KMS-11 (cell line): ENCODE data around the gene NRG3.

Experiments
- H2AFZ ChIP-seq: fragments of 200-600 bp; sonication (generic); 2 replicates; pipeline ENCODE4 v1.6.1; 2016; ENCODE audit warnings: antibody characterized with exemption, mixed run types, low read depth
- H3K27ac ChIP-seq: fragments of 200-600 bp; sonication (generic); 2 replicates; pipeline ENCODE4 v1.6.1; 2016; ENCODE audit warnings: mild to moderate bottlenecking, mixed run types
- H3K27me3 ChIP-seq: fragments of 200-600 bp; sonication (generic); 2 replicates; pipeline ENCODE4 v1.6.1; 2017; ENCODE audit warnings: mild to moderate bottlenecking, low read depth, mixed run types, moderate library complexity; ENCODE audit not compliant: insufficient read depth
- H3K36me3 ChIP-seq: fragments of 200-600 bp; sonication (generic); 2 replicates; pipeline ENCODE4 v1.6.1; 2017; ENCODE audit warnings: mild to moderate bottlenecking, mixed run types; ENCODE audit not compliant: insufficient read depth
- H3K4me1 ChIP-seq: fragments of 200-600 bp; sonication (generic); 2 replicates; pipeline ENCODE4 v1.6.1; 2016; ENCODE audit warnings: mild to moderate bottlenecking, low read depth, mixed run types; ENCODE audit not compliant: poor library complexity, severe bottlenecking
- H3K4me2 ChIP-seq: fragments of 200-600 bp; sonication (generic); 2 replicates; pipeline ENCODE4 v1.7.0; 2016; ENCODE audit warnings: mild to moderate bottlenecking, mixed run types
- H3K4me3 ChIP-seq: fragments of 200-600 bp; sonication (generic); IDR thresholded peaks from 2 replicates; pipeline ENCODE4 v1.6.1; 2017; ENCODE audit warnings: low read depth, low read length, mixed read lengths; ENCODE audit not compliant: insufficient read depth
- H3K79me2 ChIP-seq: fragments of 200-600 bp; sonication (generic); 2 replicates; pipeline ENCODE4 v1.6.1; 2016; ENCODE audit warnings: low read depth, mixed run types; ENCODE audit not compliant: insufficient read depth
- H3K9ac ChIP-seq: fragments of 200-600 bp; sonication (generic); 2 replicates; pipeline ENCODE4 v1.6.1; 2016; ENCODE audit warnings: mild to moderate bottlenecking, mixed run types
- H4K20me1 ChIP-seq: fragments of 200-600 bp; sonication (generic); 2 replicates; pipeline ENCODE4 v1.6.1; 2016; ENCODE audit warnings: mild to moderate bottlenecking, mixed run types; ENCODE audit not compliant: insufficient read depth
- TF ChIP-seq, protein P1 (sequence below): fragments of 200-600 bp; sonication (generic); conservative IDR thresholded peaks from 2 replicates; pipeline ENCODE4 v1.6.1; 2017; ENCODE audit warnings: low read depth, mild to moderate bottlenecking, antibody characterized with exemption, low read length, moderate library complexity, mixed read lengths

NRG3 gene

DNA sequence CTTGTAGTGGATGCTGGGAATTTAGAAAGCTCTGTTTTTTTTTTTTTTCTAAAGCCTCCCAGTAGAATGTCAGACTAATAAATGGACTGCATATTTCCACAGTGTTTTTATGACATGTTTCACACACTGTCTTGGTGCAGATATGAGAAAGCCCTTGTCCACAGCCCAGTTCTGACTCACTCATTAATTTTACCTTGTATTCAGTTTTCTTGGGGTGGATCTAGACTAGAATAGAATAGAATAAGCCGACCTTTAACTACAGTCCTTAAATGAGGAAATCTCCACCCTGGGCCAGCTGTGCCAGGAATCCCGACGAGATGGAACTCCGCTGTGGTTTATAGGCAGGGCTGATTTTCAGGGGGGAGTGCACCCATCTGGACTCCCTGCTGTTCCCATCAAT, 274.7 kb downstream of the NRG3 start:
- Histone ChIP-seq H3K9ac (no peak overlapping the region), H2AFZ (no peak overlapping the region), H3K79me2 (no peaks in the 10 kb centered on the region), H3K27me3 (no peaks in the 10 kb centered on the region), H3K4me2 (no peak overlapping the region), H3K4me3 (no peak overlapping the region), H3K27ac (no peak overlapping the region), H3K4me1 (no peaks in the 10 kb centered on the region), H3K36me3 (no peaks in the 10 kb centered on the region), H4K20me1 (no peaks in the 10 kb centered on the region)
- TF ChIP-seq, protein P1, sequence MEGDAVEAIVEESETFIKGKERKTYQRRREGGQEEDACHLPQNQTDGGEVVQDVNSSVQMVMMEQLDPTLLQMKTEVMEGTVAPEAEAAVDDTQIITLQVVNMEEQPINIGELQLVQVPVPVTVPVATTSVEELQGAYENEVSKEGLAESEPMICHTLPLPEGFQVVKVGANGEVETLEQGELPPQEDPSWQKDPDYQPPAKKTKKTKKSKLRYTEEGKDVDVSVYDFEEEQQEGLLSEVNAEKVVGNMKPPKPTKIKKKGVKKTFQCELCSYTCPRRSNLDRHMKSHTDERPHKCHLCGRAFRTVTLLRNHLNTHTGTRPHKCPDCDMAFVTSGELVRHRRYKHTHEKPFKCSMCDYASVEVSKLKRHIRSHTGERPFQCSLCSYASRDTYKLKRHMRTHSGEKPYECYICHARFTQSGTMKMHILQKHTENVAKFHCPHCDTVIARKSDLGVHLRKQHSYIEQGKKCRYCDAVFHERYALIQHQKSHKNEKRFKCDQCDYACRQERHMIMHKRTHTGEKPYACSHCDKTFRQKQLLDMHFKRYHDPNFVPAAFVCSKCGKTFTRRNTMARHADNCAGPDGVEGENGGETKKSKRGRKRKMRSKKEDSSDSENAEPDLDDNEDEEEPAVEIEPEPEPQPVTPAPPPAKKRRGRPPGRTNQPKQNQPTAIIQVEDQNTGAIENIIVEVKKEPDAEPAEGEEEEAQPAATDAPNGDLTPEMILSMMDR: no peak

DNA sequence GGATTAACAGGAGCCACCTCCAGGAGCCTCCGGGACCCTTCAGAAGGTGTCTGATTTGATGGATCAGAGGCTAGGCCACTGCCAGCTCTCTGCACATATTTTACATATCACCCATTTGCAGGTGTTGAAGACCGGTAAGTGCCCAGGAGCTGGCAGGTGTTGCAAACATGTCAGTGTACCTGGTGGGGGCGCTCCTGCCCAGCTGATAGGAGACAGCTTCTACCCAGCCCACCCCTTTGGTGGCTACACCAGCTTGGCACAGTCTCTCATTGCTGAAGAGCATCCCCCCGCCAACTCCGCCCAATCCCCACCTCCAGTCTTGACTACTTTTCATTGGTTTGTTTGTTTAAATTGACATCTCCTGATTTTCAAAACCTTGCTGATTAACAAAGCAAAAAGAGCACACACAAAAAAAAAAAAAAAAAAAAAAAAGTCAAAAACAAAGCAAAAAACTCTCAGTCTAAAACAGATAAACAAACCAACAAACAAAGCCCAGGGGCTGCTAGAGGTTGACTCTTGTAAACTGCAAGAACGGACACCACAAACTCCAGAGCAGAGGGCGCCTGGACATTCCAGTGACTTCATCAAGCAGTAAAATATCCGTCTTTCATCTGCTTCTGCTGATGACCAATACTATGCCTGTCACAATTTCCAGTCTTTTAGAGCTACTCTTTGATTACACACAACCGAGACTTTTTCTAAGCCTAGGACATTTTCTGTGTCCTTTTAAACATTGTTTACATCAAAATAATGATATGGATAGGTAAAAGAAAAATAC, 275.3 kb downstream of the NRG3 start:
- TF ChIP-seq, protein P1: 0 out of 2 replicates have a peak, but pooled peaks have one; percentile 28
- Histone ChIP-seq H3K4me2 (no peak overlapping the region), H2AFZ (no peak overlapping the region), H3K27ac (no peak overlapping the region), H3K4me1 (no peaks in the 10 kb centered on the region), H3K9ac (no peak overlapping the region), H3K27me3 (no peaks in the 10 kb centered on the region), H3K4me3 (no peak overlapping the region), H3K79me2 (no peaks in the 10 kb centered on the region), H4K20me1 (no peaks in the 10 kb centered on the region), H3K36me3 (no peaks in the 10 kb centered on the region)

DNA sequence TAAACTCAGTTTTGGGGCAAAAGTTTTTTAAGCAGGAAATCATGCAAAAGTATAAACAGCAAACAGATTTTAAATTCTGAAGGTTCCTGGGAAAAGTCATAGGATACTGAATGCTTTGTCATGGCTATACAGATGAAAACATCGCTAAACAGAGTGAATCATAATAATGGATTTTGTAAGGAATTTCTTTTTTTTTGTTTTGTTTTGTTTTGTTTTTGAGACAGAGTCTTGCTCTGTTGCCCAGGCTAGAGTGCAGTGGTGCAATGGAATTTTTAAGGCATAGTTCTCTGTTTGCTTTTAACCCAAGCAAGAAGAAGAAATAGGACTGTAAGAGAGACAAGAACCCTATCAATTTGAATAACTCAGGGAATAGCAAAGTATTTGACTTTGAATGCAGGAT, 285.3 kb downstream of the NRG3 start:
- no peak overlapping the region for H2AFZ ChIP-seq
- no peaks in the 10 kb centered on the region for H3K27me3 ChIP-seq
- H3K4me1 ChIP-seq: no peaks in the 10 kb centered on the region
- no peak overlapping the region for H3K4me3 ChIP-seq
- no peak overlapping the region for H3K4me2 ChIP-seq
- H3K36me3 ChIP-seq: no peaks in the 10 kb centered on the region
- no peak overlapping the region for H3K9ac ChIP-seq
- TF ChIP-seq, protein P1: no peak
- H3K27ac ChIP-seq: no peak overlapping the region
- H4K20me1 ChIP-seq: no peaks in the 10 kb centered on the region
- no peaks in the 10 kb centered on the region for H3K79me2 ChIP-seq

DNA sequence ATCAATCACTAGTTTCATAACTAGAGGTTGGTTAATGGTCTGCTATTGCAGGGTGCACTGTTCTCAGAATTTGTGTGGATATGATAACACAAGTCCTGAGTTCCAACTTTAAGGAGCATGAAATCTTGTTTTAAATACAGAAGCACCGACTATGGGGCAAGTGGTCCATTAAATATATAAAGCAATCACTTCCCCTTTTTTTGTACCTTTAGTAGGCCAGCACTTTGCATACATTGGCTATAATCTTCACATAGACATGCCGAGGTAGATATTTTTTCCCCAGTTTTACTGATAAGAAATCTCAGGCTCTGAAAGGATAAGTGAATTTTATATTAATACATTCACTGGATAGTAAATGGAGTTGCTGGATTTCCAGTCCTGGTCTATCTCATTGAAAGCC, 286.3 kb downstream of the NRG3 start:
- TF ChIP-seq, protein P1: no peak
- Histone ChIP-seq H3K4me1 (no peaks in the 10 kb centered on the region), H3K4me3 (no peak overlapping the region), H4K20me1 (no peaks in the 10 kb centered on the region), H3K27ac (no peak overlapping the region), H3K27me3 (no peaks in the 10 kb centered on the region), H3K9ac (no peak overlapping the region), H3K36me3 (no peaks in the 10 kb centered on the region), H3K4me2 (no peak overlapping the region), H2AFZ (no peak overlapping the region), H3K79me2 (no peaks in the 10 kb centered on the region)
